NCI-H345 (cell line): ENCODE measurements around the gene DOK6.

Experiments
- DNase-seq: peaks from one replicate; lab custom pipeline; 2025; lab: John Stamatoyannopoulos, UW

DOK6 gene

DNA sequence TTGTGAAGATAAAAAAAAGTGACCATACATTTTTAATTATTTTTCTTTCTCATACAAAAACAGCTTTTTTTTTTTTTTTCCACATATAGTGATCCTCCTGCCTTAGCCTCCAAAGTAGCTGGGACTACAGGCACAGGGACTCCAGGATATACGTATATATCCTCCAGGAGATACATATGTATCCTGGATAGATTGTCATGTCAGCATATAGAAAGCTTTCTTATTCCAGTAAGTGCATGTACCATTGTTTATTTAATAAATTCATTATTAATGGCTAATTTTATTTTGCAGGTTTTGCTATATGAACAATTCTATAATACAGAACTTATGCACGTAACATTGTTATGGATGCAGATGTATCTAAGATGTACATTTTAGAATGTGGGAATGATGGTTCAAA lies 138.7 kb downstream of the DOK6 start:
- DNase-seq: no peak

DNA sequence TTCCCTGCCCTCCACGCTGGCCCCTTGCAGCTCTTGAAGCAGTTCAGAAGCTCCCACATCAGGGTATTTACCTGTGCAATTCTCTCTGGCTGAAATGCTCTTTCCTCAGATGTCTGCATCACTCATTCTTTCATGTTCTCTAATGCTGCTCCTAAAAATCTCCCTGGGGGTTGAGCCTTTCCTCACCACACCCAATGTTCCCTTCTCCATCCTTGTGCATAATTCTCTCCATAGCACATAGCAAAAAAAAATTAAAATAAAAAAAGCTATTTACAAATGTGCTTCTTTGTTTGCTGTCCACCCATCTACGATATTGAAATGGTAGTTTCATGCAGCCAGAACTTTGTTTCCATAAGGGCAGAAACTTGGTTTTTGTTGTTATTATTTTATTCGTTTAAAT lies 155.5 kb downstream of the DOK6 start:
- DNase-seq: no peak

DNA sequence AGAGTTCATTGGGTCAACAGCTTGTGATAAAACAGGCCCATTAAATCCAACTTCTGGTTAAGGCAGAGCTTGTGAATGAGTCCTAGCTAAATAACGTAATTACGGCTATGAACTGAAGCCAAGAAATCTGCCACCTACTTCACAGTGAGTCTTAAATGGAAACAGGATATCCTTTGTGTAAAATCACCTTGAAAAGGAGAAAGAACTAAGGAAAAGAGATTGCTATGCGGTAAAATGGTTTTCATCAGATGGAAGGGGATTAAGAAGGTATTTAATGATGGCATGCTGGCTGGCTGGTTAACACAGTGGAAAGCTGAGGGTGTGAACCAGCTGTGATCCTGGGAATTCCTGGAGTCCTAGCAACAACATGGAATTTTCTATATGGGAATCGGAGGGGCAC lies 156.6 kb downstream of the DOK6 start:
- no peak for DNase-seq

DNA sequence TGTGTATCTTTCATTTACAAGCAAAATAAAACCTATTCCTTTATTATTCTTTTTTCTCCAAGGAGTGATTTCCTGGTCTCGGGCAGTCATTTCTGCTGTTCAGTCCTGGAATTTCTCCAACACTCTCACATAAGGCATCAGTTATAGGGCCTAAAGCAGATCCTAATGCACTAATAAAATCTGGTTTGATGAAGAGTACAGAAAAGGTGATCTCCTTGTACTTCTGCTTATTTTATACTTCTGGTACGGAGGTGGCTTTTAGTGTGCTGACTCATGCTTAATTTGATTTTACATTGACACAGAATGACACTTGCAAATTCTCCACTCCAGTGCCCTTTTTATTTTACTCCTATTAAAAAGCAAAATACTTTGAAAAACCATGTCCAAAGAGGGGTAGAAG lies 157.4 kb downstream of the DOK6 start:
- DNase-seq: no peak

DNA sequence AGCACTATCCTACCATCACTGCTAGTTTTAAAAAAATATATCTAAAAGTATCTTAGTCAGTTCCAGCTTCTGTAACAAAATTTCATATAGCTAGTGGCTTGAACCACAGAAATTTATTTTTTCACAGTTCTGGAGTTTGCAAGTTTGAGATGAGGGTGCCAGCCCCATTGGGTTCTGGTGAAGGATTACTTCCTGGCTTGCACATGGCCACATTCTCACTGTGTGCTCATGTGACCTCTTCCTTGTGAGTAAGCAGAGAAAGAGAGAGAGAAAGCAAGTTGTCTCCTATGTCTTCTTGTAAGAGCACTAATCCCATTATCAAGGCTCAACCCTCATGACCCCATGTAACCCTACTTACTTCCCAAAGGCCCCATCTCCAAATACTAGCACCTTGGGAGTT lies 158.9 kb downstream of the DOK6 start:
- DNase-seq: no peak

DNA sequence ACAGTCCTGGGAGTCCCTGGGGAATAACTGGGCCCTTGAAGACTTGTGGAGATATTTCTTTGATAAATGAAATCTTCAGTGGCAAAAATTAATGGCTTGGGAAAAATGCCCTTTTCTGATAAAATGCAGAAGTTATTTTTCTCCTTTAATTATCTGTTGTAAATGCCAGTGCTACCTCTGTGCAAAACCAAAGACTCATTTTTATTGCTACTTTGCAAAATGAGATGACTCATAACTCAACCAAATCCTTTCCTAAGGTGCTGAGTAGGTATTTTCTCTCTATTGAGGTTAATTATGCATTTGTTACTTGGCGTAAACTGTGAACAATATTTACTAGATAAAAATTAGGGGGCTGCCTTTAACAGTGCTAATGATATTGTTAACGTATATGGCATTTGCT lies 163.9 kb downstream of the DOK6 start:
- no peak for DNase-seq

DNA sequence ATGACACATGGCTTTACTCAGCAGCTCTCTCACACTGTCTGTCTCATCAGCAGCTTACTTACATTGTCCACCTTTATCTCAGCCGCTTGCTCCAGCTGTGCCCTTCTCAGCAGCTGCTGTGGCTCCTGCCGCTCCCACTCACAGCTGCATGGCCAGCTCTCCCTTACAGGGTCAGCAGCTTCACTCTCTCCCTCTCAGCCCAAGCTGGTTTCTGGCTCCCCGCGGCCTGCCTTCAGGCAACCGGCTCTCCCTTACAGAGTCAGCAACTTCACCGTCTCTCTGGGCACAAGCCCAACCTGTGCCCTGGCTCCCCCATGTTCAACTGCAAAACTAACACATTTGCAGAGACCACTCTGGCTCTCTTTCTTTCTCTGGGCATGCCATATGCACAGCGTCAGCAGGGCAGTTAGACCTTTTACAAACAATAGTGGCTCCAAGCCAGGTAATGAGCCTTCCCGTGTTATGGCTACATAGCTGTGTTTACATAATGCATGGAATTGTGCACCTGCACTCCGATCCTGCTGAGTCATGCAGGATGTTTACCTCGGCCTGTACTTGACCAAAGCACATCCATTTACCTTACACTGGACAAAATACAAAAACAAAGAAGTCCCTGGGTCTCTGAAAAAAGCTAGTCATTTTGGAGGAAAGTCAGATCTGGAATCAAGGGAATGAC lies 167.3 kb downstream of the DOK6 start:
- no peak for DNase-seq

DNA sequence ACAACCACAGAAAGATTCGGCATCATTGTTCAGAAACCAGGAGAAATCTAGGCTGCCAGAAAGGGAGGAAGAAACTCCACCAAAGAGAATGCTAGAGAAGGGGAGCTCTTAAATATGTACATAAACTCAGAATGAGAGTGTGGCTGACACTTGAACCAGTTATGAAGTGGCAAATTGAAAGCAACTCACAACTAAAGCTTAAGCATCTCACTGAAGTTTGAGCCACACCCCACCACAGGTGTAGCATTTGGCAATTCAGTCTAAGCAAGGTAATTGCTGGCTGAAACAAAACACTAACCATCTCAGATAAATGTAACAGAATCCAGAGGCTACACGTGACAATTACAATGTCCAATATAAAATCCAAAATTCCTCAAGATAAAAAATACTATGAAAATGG lies 168.4 kb downstream of the DOK6 start:
- no peak for DNase-seq

DNA sequence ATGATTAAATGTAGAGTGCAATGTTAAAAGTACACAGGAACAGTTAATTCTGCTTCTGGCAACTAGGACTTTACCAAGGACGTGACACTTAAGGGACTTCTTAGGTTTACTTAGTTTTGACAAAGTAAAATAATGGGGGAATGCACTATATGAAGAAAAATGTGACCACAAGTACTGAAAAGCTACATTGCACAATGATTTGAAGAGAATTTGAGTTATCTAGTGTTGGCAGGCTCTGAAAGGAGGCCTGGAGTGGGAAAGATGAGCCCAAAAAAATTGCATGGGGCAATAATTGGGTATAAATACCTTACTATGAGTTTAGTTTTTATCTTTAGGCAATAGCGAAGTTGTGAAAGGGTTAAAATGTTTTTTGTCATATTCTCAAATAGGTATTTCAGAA lies 173.7 kb downstream of the DOK6 start:
- DNase-seq: no peak

DNA sequence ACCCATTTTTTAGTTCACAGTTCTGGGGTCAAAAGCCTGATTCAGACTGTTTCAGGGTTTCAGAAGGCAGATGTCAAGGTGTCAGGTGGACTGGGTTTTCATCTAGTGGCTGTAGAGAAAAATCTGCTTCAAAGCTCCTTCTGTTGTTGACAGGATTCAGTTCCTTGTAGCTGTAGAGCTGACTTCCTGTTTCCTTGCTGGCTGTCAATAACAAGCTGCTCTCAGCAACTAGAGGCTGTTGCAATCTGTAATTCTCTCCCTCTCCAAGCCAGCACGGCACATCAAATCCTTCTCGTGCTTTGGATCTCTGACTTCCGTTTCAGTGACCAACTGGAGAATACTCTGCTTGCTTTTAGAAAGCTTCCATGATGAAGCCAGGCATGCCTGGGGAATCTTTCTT lies 179.4 kb downstream of the DOK6 start:
- DNase-seq: no peak

DNA sequence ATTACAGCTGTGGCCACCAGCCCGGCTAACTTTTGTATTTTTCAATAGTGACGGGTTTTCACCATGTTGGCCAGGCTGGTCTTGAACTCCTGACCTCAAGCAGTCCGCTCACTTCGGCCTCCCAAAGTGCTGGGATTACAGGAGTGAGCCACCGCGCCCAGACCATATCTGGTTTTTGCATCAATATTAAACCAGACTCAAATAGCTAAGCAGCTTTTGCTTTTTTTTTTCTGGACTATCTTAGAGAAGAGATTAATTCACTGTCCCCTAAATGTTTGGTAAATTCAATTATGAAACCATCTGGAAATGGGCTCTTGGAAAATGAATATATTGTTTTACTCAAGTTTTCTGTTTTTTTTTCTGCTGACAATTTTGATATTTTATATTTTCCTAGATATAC lies 183.7 kb downstream of the DOK6 start:
- DNase-seq: no peak

DNA sequence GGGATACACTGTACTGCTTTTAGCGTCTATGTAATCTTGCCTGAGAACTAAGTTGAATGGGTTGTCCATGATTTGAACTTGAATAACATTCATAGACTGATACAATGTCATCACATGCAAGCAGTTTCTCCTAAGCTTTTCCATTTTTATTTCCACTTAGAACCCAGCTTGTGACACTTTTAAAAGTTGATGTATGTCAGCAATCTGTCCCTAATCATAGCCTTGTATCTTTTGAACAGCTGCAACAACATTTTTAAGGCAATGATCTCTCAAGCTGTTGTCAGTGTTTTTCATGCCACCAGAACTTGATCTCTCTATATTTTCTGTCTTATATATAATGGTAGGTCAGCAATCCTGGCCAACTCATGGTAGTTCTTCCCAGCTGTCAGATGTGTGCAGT lies 185.0 kb downstream of the DOK6 start:
- DNase-seq: no peak

DNA sequence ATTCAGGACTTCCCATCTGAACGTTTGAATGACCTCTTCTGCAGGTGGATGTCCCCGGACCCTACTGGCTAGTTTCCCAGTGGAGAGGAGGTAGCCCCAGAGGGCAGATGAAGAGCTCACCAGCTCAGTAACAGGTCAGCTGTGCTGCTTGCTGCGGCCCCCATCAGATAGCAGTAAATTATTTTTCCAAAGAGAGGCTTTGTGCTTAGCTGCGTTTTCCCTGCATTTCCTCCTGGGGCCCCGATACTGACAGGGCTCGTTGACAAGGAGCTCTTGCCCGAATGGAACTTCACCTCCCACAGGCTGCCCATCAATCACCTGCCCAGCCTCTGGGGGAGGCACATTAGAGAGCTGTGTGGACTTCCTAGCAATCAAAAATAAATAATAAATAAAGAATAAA lies 185.8 kb downstream of the DOK6 start:
- DNase-seq: no peak

DNA sequence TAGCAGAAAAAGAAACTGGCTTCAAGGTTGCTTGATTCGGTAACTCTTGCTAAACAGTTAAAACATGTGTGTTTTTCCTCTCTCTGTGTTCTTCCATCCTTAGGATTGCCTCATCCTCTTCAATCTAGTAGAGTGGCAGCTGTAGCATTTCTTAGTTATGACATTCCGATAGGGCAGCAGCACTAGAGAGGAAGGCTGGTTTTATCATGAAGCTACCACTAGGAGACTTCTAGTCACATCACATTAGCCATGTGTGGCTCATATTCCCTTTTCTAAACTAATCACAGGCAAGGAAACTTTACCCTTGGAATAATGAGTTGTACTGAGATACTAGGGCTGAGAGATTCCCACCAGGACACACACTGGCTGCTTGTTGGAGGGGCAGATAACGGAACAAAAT lies 187.6 kb downstream of the DOK6 start:
- DNase-seq: no peak

DNA sequence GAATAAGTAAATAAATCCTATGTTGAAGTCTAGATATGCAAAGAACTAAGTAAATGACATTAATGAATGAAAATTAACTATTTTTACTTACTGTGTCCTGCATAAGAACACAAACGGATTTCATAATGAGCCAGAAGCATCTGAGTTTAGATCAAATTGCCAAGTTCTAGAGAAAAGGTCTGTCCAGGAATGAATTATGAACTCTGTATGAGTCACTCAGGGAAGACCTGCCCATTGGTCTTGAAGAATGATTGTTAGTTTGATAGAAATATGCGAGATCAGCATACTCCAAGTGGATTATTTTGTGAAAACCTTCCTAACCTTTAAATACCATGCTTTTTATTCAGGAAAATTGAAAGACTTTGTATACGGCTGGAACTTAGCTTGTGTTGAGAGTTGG lies 189.5 kb downstream of the DOK6 start:
- DNase-seq: no peak

DNA sequence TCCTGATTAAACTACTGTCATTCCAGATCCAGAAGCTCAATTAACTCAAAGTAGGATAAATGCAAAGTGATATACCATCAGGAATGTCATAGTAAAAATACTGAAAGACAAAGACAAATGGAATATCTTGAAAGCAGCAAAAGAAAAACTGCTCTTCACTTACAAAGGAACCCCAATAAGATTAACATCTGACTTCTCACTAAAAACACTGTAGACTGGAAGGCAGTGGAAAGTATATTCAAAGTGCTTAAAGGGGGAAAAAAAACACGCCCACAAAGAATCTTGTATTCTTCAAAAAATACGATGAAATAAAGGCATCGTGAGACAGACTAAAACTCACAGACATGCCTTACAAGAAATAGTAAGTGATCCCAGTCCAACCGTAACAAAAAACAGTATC lies 195.7 kb downstream of the DOK6 start:
- no peak for DNase-seq

DNA sequence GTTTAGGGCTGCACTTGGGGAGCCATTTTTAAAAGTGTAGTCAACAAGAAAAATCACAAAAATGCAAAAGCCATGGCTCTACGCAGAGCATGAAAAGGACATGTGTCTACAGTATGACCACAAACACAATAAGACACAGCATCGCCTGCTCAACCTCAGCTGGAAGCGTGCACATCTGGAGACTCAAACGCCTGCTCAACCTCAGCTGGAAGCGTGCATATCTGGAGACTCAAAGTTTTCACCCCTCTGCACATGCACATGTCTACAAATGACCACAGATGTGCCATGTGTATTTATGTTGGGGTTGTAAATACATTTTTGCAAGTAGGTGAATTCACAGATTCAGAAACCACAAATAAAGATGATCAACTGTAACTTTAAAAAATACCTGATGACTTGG lies 196.9 kb downstream of the DOK6 start:
- no peak for DNase-seq

DNA sequence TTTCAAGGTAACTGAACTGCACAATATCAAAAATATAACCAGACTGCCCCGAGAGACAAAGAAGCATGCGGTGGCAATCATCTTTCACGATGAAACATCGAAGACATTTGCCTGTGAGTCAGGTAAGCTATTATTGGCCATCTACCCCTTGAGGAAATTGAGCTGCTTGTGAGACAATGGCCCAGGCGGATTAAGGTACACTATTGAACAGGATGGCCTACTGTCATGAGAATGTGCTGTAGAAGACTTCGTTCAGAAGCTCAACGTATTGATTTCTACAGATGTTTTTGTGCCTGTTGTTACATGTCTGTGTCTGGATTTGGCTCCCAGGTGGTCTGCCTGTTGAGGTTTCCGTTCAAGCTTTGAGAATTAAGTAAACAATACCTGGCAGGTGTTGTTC lies 198.7 kb downstream of the DOK6 start:
- peak; percentile 96 for DNase-seq

DNA sequence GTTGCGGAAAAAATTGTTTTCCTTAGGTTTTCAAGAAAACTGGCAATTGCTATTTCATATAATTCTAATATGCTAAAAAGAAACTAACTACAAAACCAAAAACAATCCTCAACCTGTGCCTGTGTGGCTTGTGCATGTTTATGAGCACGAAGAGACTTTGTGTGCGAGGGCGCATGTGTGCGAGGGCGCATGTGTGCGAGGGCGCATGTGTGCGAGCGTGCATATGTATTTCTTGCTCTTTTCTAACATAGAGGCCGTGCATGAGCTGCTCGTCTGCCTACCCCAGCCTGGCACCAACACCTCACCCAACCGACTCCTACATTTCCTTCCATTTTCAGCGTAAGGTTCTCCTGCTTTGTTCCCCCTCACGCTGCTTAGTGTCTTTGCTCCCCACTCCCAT lies 211.6 kb downstream of the DOK6 start:
- DNase-seq: no peak

DNA sequence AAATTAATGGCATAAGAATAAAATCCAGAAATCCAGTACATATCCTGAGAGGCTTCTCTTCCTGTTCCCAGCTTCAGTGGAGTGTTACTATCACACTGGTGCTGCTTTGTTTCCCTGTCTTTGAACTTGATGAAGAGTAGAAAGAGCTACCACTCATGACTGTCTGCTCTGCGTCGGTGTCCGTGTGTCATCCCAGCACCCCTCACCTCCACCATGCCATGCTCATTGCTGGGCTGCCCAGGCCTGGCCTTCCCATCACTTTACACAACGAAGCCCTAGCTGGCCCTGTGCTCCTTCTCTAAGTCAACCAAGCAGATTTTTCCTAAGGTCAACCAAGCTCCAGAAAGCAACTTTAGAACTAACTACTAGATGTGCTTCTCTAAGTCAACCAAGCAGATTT lies 215.4 kb downstream of the DOK6 start:
- no peak for DNase-seq

DNA sequence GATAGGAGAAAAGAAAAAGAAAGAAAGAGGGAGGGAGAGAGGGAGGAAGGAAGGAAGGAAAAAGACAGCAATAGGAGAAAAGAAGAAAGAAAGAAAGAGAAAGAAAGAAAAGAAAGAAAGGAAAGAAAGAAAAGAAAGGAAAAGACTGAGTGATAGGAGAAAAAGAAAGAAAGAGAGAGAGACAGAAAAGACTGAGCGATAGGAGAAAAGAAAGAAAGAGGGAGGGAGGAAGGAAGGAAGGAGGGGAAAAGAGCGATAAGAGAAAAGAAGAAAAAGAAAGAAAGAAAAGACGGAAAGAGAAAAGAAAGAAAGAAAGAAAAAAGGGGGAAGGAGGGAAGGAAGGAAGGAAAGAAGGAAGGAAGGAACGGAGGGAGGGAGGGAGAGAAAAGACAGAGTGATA lies 216.7 kb downstream of the DOK6 start:
- no peak for DNase-seq

DNA sequence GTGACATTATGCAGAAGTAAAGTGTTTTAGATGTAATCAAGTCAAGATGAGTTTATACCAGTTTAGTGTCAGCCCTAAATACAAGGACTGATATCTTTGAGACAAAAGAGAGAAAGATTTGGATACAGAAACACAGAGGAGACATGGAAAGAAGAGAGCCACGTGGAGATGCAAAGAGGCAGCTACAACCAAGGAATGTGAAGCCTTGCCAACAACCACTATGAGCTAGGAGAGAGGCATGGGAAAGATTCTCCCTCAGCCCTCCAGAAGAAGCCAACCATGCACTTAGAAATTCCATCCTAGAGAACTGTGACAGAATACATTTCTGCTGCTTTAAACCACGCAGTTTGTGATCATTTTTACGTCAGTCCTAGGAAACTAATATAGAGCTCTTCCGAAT lies 217.2 kb downstream of the DOK6 start:
- DNase-seq: no peak

DNA sequence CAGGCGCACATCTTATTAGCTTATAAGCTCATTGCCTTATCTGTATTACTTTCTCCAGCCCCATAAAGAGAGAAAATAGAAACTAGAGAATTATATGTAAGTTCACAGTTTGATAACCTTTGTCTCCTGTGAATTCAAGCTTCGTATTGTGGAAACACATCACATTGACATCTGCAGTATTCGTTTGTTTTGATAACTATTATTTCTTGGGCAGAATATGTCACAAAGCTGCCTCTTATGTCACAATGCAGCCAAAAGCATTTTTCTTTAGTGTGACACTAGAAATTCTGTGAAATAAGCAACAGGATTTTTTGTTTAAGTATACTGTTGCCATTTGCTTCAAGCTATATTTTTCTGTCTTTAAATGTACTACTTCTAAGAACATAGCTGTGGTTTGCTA lies 221.5 kb downstream of the DOK6 start:
- no peak for DNase-seq

DNA sequence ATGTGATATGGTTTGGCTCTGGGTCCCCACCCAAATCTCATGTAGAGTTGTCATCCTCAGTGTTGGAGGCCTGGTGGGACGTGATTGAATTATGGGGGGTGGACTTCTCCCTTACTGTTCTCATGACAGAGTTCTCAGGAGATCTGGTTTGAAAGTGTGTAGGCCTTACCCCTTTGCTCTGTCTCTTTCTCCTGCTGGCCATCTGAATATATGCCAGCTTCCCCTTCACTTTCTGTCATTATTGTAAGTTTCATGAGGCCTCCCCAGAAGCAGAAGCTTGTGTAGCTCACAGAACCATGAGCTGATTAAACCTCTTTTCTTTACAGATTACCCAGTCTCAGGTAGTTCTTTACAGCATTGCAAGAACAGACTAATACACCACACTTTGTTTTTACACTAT lies 222.3 kb downstream of the DOK6 start:
- no peak for DNase-seq

DNA sequence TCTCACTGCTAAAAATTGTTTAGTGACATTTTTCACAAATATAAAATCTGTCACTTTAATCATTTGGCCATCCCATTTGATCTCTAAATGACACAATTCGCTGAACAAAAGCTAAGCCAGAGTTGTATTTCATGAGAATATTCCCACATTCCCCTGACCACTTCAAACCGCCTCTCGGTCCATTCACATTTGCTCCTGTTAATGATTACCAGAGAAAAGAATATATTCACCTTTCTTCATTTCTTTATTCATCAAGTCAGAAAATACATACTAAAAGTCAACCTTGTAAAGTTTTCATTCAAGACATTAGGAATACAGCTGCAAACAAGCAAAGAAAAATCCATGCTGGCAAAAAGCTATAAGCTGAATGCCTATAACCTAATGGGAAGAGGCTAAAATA lies 225.5 kb downstream of the DOK6 start:
- DNase-seq: no peak
